Eye (tissue), 1 donor: Measurements from ENCODE around the gene C8G.

Experiments used
- DNase-seq: peaks from one replicate; pipeline ENCODE4 v3.0.0-alpha.2; 2015

C8G gene

GRCh38 chr9:136920734-136921231 is 24.3 kb upstream of the C8G start:
- DNase-seq, result no peak

GRCh38 chr9:136921307-136921706 is 23.7 kb upstream of the C8G start:
- no peak for DNase-seq

- DNase-seq, result no peak
Observed at GRCh38 chr9:136921718-136922117, 23.3 kb upstream of the C8G start.

GRCh38 chr9:136922540-136922939 is 22.5 kb upstream of the C8G start:
- DNase-seq, result no peak

- DNase-seq, result no peak
Observed at GRCh38 chr9:136923881-136924280, 21.2 kb upstream of the C8G start.

GRCh38 chr9:136925414-136926153 is 19.5 kb upstream of the C8G start:
- no peak for DNase-seq

- no peak for DNase-seq
Observed at GRCh38 chr9:136926154-136926704, 18.8 kb upstream of the C8G start.

GRCh38 chr9:136926749-136927148 is 18.3 kb upstream of the C8G start:
- DNase-seq, result no peak

GRCh38 chr9:136927343-136928271 is 17.4 kb upstream of the C8G start:
- DNase-seq, result no peak

GRCh38 chr9:136928591-136928990 is 16.5 kb upstream of the C8G start:
- no peak for DNase-seq

GRCh38 chr9:136930014-136930413 is 15.0 kb upstream of the C8G start:
- no peak for DNase-seq

GRCh38 chr9:136931611-136932130 is 13.4 kb upstream of the C8G start:
- DNase-seq, result no peak

GRCh38 chr9:136934277-136934676 is 10.8 kb upstream of the C8G start:
- DNase-seq, result no peak

GRCh38 chr9:136935651-136936050 is 9.4 kb upstream of the C8G start:
- no peak for DNase-seq

- DNase-seq, result no peak
Observed at GRCh38 chr9:136936645-136937170, 8.3 kb upstream of the C8G start.

GRCh38 chr9:136937186-136938001 is 7.6 kb upstream of the C8G start:
- DNase-seq, result no peak

- DNase-seq, result no peak
Observed at GRCh38 chr9:136939431-136939995, 5.5 kb upstream of the C8G start.

- no peak for DNase-seq
Observed at GRCh38 chr9:136939996-136940525, 5.0 kb upstream of the C8G start.

- no peak for DNase-seq
Observed at GRCh38 chr9:136940526-136941230, 4.4 kb upstream of the C8G start.

GRCh38 chr9:136941231-136942111 is 3.6 kb upstream of the C8G start:
- no peak for DNase-seq
